SHP77 (cell line): ENCODE results near the gene LTBP1.
A peak's percentile ranks its signal among the peaks of the same experiment; 100 is the strongest.
"Not testable (repeated sequence)": the region's sequence is repeated elsewhere in the genome, so short reads cannot be mapped to it uniquely, and the experiment has no call there.

Experiments
- DNase-seq, 2 experiments: peaks; one replicate each; lab custom pipeline; 2025; lab: John Stamatoyannopoulos, UW

Gene LTBP1

DNA sequence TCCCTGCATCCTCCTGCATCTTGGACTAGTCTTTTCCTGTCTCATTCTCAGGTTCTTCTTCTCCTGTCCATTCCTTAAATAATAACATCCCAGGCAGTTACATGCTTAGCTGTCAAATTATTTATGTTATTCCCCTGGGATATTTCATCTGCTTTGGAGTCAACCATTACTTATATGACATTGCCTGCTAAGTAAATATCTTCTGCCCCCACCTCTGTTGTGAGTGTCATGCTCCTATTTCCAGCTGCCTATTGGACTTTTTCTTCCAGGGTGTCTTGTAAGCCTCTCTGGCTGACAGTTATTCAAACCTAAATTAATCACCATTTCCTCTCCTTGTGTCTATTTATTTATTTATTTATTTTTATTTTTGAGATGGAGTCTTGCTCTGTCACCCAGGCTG is 405.0 kb downstream of the LTBP1 start:
- DNase-seq: no peak

DNA sequence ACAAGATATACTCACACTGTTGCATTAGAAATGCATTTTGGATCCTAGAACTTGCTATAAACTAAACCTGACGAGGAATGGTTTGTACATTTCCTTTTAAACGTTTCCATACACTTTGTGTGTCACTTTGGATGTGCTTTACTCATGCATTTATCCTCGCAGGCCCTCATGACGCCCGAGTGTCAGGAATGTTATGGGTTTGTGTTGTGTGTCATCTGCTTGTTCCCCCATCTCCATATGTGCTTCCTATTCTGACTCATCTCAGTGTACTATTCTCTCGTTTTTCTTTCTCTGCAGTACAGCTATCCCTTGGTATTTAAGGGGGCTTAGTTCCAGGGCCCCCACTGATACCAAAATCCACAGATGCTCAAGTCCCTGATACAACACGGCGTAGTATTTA is 408.2 kb downstream of the LTBP1 start:
- no peak for DNase-seq

DNA sequence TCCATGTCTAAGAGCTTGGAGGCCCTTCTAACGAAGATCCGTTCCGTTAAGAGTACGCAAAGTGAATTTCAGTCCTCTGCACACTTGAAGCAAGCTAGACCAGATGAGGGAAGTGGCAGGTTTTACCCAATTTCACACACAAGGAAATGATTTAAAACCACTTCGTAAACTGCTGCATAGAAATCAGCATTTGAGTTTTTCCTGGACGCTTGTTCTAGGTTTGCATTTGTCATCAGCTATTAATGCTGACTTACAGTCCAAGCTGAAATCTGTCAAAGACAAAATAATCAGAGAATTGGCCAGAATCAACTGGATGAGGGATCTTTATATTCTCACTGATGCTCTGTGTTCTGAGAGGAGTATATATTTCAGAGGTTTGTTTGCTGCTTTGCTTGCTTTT is 412.1 kb downstream of the LTBP1 start:
- no peak for DNase-seq

DNA sequence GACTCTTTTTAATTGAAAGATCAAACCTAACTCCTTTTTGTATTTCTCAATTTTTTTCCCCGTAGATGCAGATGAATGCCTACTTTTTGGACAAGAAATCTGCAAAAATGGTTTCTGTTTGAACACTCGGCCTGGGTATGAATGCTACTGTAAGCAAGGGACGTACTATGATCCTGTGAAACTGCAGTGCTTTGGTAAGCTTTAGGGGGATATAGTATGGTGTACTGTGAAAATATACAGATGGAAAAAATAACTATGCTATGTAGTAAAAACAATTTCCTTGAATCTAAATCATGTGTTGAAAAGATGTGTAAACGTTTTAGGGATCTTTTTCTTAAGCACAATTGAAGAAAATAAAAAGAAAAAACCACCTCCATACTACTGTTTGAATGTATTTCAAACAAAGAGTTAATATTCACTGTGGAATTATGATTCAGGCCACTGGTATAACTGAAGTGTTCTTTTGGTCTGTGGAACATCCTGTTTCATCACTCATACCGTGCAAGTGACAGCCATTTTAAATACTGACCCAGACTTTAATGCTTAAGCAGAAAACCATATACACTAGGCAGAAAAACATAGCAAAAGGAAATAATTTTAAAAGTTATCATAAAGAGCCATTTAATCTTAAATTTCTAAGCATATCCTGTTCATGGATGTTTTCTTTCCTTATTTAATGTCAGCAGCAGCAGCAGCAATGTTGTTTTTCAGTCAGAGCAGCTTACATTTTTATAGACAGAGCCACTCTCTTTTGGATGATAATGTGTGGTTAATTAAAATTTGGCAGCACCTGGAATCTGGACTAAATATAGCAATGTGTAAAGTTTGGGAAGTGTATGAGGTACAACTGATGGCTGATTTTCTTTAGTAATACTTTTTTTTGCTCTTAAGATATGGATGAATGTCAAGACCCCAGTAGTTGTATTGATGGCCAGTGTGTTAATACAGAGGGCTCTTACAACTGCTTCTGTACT is 416.9 kb downstream of the LTBP1 start:
- no peak for DNase-seq

DNA sequence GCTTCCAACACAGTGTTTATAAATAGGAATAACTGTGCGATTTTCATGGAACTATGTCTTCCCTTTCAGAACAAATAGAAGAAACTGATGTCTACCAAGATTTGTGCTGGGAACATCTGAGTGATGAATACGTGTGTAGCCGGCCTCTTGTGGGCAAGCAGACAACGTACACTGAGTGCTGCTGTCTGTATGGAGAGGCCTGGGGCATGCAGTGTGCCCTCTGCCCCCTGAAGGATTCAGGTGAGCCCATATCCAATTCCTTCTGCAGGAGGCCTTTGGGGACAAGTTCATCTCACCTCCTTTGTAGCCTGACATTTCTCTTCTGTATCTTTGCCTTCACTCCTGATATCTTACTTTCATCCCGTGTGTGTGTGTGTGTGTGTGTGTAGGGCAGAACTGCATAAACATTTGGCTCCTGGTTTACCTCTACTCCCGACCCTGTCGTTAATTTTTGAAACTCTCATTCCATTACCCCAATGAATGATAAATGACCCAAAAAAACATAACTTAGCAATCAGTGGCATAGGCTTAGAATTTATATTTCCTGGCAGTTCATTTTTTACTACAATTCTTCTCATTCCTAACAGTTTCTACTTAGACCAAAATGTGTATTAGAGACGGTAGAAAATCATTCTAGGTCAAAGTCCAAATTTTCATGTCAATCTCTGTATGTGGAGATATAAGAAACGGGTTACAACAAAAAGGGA is 418.7 kb downstream of the LTBP1 start:
- no peak for DNase-seq

DNA sequence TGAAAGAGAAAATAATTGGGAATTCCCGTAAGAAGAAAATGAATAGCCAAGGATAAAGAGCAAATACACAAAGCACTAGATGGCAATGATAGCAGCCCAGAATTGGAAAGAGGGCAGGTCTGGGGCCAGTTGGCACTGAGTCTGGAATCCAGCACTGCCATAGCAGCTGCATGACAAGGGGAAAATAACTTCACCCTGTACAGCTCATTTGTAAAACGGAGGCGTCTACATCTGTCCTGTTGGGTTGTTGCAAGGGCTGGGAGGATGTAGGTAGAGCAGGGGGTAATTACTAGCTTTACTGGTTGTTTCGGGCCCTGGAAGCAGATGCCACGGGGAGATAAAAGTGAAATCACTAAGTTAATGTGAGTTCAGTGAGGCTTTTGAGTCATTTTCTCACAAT is 419.7 kb downstream of the LTBP1 start:
- no peak for DNase-seq

DNA sequence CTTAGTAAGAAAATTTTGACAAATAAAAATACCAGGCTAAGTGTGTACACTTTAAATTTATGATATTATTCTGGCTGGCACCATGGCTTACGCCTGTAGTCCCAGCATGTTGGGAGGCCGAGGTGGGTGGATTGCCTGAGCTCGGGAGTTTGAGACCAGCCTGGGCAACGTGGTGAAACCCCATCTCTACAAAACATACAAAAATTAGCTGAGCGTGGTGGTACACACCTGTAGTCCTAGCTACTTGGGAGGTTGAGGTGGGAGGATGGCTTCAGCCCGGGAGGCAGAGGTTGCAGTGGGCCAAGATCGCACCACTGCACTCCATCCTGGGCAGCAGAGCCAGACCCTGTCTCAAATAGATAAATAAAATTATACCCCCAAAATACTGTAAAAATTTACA is 421.8 kb downstream of the LTBP1 start:
- DNase-seq: not testable (repeated sequence)

DNA sequence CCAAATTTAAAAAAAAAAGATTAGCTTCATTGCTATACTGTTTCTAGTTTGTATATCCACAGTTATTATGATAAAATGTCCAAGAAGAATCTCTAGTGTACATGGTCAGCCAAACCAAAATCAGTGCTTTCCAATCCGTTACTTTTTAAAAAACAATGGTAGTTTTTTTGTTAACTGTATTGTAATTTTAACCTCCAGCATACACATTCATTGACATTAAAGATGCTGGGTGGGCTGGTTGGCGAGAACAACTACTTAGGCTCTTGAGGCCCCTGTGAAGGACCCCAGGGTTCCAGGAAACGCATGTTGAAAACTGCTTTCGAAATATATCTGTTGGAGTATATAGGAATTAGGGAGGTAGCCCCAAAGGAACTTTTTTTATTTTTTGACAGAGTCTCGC is 422.4 kb downstream of the LTBP1 start:
- no peak for DNase-seq

DNA sequence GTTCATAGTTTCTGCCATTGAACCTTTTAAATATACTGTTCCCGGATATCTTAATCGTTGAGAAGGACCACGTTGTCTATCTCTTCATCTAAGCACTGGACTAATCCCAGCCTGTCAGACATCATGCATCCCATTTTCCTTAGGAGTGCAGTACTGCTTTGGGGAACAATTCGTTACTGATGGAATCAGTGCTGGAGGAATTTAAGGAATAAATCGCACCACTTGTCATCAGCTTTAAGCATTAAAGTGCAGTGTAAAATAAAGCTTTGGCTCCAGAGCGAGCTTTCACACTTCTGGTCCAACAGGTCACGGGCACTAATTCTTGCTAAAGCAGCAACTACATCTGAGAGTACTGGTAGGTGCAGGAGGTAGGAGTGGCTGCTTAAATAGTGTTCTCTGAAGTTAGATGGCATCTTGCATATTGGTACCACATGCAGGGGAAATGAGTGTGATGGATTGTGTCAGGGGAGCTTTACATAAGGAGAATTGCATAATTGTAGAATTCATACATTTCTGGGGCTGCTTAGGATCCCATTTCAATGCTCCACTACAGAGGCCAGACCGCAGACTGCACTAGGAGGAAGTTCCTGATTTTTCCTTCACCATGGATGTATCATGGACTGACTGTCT is 424.0 kb downstream of the LTBP1 start:
- DNase-seq: no peak

DNA sequence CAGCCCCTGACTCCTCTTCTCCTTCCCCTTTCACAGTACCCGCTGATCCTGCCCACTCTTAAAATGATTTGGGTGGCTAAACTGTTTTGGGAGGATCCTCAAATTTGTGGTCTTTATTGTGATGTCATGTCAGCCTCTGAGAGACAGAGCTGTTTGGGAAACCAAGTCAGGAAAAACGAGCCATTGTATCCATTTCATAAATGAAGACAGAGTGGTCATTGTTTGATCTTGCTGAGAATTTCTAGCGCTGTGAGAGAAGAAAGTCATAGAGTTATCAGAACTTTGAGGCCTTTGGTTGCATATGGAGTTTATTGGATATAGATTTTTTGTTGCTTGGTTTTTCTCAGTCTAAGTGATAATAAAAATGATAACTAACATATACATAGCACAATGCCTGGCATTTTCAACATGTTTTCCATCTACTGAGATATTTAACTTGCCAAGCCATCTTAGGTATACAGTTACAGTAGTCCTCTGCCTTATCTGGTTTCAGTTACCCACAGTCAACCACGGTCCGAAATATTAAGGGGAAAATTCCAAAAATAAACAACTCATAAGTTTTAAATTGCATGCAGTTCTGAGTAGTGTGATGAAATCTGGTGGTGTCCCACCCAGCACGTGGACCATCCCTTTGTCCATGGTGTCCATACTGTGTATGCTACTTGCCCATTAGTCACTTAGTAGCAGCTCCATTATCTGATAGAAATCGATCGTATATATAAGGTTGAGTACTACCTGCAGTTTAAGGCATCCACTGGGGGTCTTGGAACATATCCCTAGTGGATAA is 424.7 kb downstream of the LTBP1 start:
- DNase-seq: no peak

DNA sequence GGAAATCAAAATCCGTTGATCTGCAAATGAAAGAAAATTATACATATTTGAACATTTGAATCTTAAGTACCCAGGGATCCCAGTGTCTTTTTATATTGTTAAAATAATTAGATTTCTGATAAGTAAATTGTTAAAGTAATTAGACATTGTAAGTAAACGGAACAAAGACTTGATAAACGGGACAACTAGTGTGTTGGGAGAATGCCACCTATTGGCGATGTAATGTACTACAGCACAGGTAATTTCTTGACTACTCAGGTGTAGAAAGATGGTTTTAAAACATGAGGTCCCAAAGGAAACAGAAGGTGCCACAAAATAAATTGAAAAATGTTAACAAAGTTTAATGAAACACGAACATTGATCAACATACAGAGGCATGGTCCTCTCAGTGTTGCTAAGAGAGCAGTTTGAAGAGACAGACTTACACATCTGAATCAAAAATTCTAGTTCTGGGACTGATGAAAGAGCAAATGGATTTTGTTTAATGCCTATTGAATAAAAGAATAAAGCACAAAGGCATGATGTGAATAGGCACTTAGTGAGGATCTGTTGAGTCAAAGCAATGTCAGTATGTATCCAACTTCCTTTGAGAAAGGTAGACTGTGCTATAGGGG is 426.3 kb downstream of the LTBP1 start:
- peak in 1 of 2 experiments; percentile 10 for DNase-seq

DNA sequence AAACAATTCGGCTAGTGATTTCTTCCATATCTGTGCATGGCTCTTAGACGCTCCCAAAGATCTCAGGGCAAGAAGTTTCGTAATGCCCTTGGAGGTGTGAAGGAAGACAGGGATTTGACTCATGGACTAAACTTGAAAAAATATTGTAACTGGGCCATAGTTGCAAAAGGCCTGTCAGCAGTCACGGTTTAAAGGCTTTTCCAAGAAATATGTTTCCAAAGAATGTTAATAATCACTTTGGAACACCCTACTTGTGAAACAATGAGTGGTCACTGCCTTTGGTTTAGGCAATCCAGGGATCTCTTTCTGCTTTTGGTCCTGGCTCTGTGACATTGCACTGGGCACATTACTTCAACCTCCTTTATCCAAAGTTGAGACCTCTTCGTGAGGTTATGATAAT is 427.2 kb downstream of the LTBP1 start:
- DNase-seq: no peak

DNA sequence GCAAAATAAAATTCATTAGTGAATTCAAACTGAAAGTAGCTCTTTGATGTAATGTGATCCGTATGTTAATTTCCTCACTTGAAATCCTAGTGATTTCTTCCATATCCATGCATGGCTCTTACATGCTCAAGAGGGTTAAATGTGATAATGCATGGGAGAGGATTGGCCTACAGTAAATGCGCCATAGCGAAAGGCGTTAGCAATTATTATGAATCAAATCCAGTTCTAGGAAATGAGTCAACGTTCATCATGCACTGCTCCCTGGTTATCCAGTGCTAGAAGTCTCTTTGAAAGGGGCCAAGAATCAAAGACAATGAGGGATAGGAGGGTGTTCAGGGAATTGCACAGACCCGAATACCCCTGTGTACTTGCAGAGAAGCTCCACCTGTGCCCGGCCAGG is 428.3 kb downstream of the LTBP1 start:
- DNase-seq: no peak

DNA sequence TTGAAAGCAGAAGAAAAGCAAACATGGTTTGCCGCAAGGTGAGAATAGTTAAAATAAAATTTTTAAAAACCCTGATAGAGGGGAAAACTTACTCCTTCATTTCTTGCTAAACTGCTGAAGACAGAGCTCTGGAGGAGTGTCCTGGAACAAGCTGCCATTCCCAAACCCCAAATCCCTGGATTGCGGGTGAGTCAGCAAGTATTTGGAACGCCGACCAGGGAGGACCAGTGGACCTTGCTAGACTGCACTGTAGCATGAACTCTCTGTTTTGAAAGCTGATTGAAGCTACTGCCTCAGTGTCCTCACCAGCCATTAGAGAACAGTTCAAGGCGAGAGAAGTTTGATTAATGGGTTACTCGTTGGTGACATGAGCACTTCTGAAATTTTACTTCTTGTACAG is 430.3 kb downstream of the LTBP1 start:
- no peak for DNase-seq

DNA sequence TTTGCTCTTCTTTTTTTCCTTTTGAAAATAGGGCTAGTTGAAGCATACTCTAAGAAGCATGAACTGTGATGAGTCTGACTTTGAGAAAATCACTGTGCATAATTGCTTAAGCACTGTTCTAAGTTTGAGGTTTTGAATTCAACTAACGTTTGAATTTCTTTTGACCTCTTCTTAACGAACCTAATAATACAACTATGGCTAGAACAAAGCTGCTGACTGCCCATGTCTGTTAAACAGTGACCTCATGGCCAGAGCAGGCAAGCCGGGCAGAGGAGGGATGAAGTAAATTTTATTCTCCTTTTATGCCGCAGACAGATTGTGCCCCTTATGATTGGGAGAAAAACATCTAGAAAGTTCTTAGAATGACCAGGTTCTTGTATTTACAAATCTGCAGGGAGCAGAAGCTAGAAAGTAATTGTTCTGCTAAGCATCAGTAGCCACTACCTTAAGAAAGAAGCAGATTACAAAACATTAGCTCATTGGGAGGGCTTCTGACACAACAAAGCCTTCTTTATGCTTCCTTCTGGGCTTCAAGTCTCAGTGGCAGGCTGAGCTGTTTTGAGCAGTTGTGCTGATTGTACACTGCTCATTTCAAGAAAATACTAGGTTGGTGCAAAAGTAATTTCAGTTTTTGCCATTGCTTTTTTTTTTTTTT is 431.9 kb downstream of the LTBP1 start:
- DNase-seq: no peak

DNA sequence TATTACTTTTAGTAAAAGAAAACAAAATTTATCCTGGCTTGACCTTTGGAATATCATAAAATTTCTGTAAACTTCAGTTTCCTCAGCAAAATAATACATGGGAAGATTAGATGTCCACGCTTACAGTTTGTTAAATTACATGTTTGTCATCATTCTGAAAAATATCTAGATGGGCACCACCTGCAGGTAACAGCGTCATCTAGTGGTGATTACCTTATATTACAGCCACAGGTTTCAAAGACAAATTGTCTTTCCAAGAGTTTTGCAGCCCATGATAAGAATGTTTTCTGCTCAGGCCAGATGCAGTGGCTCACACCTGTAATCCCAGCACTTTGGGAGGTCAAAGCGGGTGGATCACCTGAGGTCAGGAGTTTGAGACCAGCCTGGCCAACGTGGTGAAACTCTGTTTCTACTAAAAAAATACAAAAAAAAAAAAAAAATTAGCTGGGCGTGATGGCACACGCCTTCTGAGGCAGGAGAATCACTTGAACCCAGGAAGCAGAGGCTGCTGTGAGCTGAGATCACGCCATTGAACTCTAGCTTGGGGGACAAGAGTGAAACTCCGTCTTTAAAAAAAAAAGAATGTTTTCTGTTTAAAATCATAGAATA is 433.4 kb downstream of the LTBP1 start:
- DNase-seq: no peak

DNA sequence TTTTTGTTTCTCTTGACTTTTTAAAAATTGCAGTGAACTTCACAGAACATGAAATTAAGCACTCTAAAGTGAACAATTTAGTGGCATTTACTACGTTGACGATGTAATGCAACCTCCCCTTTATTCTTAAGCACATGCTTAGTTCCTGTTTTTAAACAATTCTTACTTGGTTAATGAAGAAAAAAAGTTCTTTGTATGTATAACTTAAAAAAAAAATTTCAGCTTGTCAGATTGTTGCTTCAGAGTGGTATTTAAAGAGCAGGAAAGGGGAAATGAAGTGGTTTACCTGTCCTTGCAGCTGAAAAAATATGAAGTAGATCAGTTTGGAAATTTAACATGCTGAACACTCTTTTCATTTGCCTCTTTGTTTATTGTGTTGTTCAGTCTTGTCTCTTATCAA is 434.0 kb downstream of the LTBP1 start:
- no peak for DNase-seq

DNA sequence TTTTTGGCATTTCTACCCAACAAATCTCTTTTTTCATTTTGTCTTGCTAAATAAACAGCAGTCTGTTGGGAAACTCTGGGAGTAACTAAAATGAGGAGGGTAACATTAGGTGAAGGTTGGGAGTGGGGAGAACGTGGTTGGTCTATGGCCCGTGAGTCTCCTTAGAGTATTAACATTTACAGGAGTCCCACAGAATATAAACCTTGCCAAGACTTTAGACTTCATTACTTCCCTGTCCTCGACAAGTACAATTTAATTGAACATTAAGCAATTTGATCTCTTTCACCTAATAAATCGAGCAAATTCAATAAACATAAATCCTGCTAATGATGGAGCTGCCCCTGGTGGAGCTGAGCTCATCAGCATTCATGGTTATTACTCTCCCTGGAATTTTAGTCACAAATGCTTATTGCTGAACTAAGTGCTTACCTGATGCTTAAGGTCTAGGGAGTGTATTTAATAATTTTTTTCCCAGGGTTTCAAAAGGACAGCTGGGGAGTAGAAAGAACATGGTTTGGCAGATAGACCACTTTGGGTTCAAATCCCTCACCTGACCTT is 434.6 kb downstream of the LTBP1 start:
- no peak for DNase-seq

DNA sequence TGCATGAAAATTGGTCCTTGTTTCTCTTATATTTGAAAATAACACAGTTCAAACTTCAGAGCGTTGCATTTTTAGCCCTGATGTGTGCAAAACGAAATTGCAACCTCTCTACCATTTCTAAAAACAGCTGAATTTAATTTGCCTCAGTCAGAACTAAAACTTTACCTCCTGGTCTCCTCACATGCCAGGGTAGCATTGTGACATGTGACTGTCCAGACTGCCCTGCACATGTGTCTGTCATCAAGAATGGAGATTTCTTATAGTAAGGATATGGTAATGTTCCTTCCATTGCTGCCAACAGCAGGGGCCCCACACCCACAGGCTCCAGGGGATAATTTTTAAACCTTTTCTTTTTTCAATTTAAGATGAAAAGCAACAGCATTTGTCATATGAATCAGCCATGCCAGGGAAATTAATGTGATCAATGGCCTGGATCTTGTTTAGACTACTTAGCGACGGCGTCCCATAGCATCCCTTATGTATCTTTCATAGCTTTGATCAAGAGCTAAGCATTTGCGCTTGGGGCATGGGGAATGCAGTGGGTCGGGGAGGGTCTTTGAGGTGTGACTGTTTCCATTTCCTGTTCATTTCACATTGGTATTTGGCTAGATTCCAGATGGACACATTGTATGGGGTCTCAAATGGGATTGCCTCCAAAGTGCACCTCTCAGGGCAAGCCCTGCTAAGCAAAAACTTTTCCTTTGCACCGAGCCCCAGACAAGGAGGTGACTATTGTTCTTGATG is 437.3 kb downstream of the LTBP1 start:
- no peak for DNase-seq

DNA sequence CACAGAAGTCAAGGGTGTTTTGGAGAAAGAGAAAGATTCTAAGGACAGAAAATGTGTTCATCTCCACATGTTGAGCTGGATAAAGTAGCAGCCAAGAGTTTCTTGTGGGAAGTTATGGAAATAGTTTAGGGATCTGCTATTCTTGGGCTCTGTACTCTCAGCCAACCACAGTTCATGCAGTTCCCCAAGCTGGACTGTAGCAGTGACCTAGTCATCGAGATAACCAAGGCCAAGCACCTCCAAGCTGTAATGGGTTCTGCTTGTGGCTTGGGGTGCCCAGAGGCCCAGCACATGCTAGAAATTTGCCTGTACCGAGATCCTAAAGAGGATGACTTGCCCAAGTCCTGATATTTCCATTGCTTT is 437.8 kb downstream of the LTBP1 start:
- DNase-seq: no peak
